Activated CD4-positive, alpha-beta T cell treated with anti-CD3 and anti-CD28 coated beads for 24 hours (primary cell): ENCODE results near the gene DGKI.

ENCODE experiments used
- DNase-seq, 2 donors: peaks; one replicate each; pipeline ENCODE4 v3.0.0-alpha.2; 2020; ENCODE audit warnings: low read depth in 2 of 2

Gene DGKI

GRCh38 chr7:137687556-137688265, 159.1 kb downstream of the DGKI start:
- no peak for DNase-seq

GRCh38 chr7:137685433-137686164, 161.2 kb downstream of the DGKI start:
- DNase-seq: no peak

- no peak for DNase-seq
Measured at GRCh38 chr7:137684776-137685175, 162.0 kb downstream of the DGKI start.

- no peak for DNase-seq
Measured at GRCh38 chr7:137684316-137684715, 162.5 kb downstream of the DGKI start.

- no peak for DNase-seq
Measured at GRCh38 chr7:137682596-137682995, 164.2 kb downstream of the DGKI start.

GRCh38 chr7:137681657-137682562, 164.9 kb downstream of the DGKI start:
- DNase-seq: no peak

- no peak for DNase-seq
Measured at GRCh38 chr7:137674551-137675409, 172.0 kb downstream of the DGKI start.

GRCh38 chr7:137674048-137674447, 172.7 kb downstream of the DGKI start:
- no peak for DNase-seq

- no peak for DNase-seq
Measured at GRCh38 chr7:137671920-137672319, 174.9 kb downstream of the DGKI start.

GRCh38 chr7:137670222-137671064, 176.3 kb downstream of the DGKI start:
- no peak for DNase-seq

GRCh38 chr7:137669706-137670105, 177.1 kb downstream of the DGKI start:
- DNase-seq: no peak

GRCh38 chr7:137668404-137668803, 178.4 kb downstream of the DGKI start:
- DNase-seq: no peak

- DNase-seq: no peak
Measured at GRCh38 chr7:137667633-137668387, 179.0 kb downstream of the DGKI start.

- DNase-seq: no peak
Measured at GRCh38 chr7:137664846-137665245, 181.9 kb downstream of the DGKI start.

- DNase-seq: no peak
Measured at GRCh38 chr7:137661634-137662033, 185.1 kb downstream of the DGKI start.

- DNase-seq: no peak
Measured at GRCh38 chr7:137658190-137658900, 188.4 kb downstream of the DGKI start.

- no peak for DNase-seq
Measured at GRCh38 chr7:137657476-137658189, 189.1 kb downstream of the DGKI start.

GRCh38 chr7:137656850-137657232, 189.9 kb downstream of the DGKI start:
- no peak for DNase-seq
